HG02642 (cell line): ENCODE measurements around the gene CA4.
"Not testable (repeated sequence)": the region's sequence is repeated elsewhere in the genome, so short reads cannot be mapped to it uniquely, and the experiment has no call there.

Experiments
- ATAC-seq: cut with Tn5 transposase; IDR thresholded peaks from one replicate; pipeline ENCODE4 v1.9.1; 2021; ENCODE audit warnings: mild to moderate bottlenecking; ENCODE audit not compliant: unreplicated experiment, poor library complexity

The CA4 gene

GRCh38 chr17:60169921-60170817 is 20.4 kb downstream of the CA4 start:
- no peak for ATAC-seq

- no peak for ATAC-seq
Observed at GRCh38 chr17:60170835-60171752, 21.3 kb downstream of the CA4 start.

- ATAC-seq = no peak
Observed at GRCh38 chr17:60171753-60172079, 21.9 kb downstream of the CA4 start.

- ATAC-seq = no peak
Observed at GRCh38 chr17:60173304-60173819, 23.6 kb downstream of the CA4 start.

GRCh38 chr17:60174035-60174434 is 24.3 kb downstream of the CA4 start:
- ATAC-seq = no peak

- ATAC-seq = not testable (repeated sequence)
Observed at GRCh38 chr17:60174767-60175166, 25.0 kb downstream of the CA4 start.

- not testable (repeated sequence) for ATAC-seq
Observed at GRCh38 chr17:60176763-60177162, 27.0 kb downstream of the CA4 start.

- ATAC-seq = not testable (repeated sequence)
Observed at GRCh38 chr17:60178180-60178579, 28.4 kb downstream of the CA4 start.

GRCh38 chr17:60180380-60180779 is 30.6 kb downstream of the CA4 start:
- ATAC-seq = not testable (repeated sequence)

- ATAC-seq = not testable (repeated sequence)
Observed at GRCh38 chr17:60186372-60186771, 36.6 kb downstream of the CA4 start.

- ATAC-seq = not testable (repeated sequence)
Observed at GRCh38 chr17:60186846-60187745, 37.3 kb downstream of the CA4 start.

- no peak for ATAC-seq
Observed at GRCh38 chr17:60188759-60189158, 39.0 kb downstream of the CA4 start.

GRCh38 chr17:60190032-60190431 is 40.3 kb downstream of the CA4 start:
- not testable (repeated sequence) for ATAC-seq

- not testable (repeated sequence) for ATAC-seq
Observed at GRCh38 chr17:60193032-60193431, 43.3 kb downstream of the CA4 start.

GRCh38 chr17:60193482-60193881 is 43.7 kb downstream of the CA4 start:
- ATAC-seq = no peak

- not testable (repeated sequence) for ATAC-seq
Observed at GRCh38 chr17:60194141-60194540, 44.4 kb downstream of the CA4 start.

GRCh38 chr17:60198630-60199029 is 48.9 kb downstream of the CA4 start:
- not testable (repeated sequence) for ATAC-seq

- ATAC-seq = not testable (repeated sequence)
Observed at GRCh38 chr17:60205782-60206181, 56.0 kb downstream of the CA4 start.

- not testable (repeated sequence) for ATAC-seq
Observed at GRCh38 chr17:60208302-60208701, 58.5 kb downstream of the CA4 start.
